PC-9 (cell line): Measurements from ENCODE around the gene ENDOV.

Experiments
- EZH2 ChIP-seq: fragments of 200-600 bp; sonication (generic); IDR thresholded peaks from 2 replicates; pipeline ENCODE4 v1.8.0; 2017; ENCODE audit warnings: antibody characterized with exemption, low read depth
- TF ChIP-seq, protein P1 (sequence below): fragments of 200-600 bp; sonication (generic); conservative IDR thresholded peaks from 2 replicates; pipeline ENCODE4 v1.6.1; 2017; ENCODE audit warnings: mixed run types, antibody characterized with exemption, mild to moderate bottlenecking, moderate library complexity

- TF ChIP-seq EZH2 = no peak
- TF ChIP-seq, protein P1, sequence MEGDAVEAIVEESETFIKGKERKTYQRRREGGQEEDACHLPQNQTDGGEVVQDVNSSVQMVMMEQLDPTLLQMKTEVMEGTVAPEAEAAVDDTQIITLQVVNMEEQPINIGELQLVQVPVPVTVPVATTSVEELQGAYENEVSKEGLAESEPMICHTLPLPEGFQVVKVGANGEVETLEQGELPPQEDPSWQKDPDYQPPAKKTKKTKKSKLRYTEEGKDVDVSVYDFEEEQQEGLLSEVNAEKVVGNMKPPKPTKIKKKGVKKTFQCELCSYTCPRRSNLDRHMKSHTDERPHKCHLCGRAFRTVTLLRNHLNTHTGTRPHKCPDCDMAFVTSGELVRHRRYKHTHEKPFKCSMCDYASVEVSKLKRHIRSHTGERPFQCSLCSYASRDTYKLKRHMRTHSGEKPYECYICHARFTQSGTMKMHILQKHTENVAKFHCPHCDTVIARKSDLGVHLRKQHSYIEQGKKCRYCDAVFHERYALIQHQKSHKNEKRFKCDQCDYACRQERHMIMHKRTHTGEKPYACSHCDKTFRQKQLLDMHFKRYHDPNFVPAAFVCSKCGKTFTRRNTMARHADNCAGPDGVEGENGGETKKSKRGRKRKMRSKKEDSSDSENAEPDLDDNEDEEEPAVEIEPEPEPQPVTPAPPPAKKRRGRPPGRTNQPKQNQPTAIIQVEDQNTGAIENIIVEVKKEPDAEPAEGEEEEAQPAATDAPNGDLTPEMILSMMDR = no peak
These were observed 38.4 kb upstream of the ENDOV start for GRCh38 chr17:80376531-80376930.
